Stimulated activated CD4-positive, alpha-beta T cell treated with anti-CD3 and anti-CD28 coated beads, Interleukin-4, amount 100 ng/mL, for 48 hours (primary cell): ENCODE data around the gene MAGI1.
"Not testable (repeated sequence)": the region's sequence is repeated elsewhere in the genome, so short reads cannot be mapped to it uniquely, and the experiment has no call there.

Experiments
- DNase-seq, 2 donors: peaks; one replicate each; pipeline ENCODE4 v3.0.0-alpha.2; 2020; ENCODE audit warnings: low read depth in 2 of 2

MAGI1 gene

DNA sequence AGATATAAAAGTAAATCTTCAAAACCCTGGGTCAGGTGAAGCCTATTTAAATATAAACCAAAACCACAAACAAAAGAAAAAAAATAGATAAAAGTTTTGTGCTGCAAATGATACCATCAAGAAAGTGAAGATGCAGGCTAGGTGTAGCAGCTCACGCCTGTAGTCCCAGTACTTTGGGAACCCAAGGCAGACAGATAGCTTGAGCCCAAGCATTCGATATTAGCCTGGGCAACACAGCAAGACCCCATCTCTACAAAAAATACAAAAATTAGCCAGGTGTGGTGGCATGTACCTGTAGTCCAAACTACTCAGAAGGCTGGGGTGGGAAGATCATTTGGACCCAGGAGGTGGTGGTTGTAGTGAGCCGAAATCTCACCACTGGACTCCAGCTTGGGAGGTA, 164.8 kb downstream of the MAGI1 start:
- no peak for DNase-seq

- no peak for DNase-seq
These were observed 165.7 kb downstream of the MAGI1 start for GRCh38 chr3:65873028-65873427.

- DNase-seq: no peak
These were observed 167.2 kb downstream of the MAGI1 start for GRCh38 chr3:65871305-65872141.

GRCh38 chr3:65869798-65870197, 168.9 kb downstream of the MAGI1 start:
- no peak for DNase-seq

DNA sequence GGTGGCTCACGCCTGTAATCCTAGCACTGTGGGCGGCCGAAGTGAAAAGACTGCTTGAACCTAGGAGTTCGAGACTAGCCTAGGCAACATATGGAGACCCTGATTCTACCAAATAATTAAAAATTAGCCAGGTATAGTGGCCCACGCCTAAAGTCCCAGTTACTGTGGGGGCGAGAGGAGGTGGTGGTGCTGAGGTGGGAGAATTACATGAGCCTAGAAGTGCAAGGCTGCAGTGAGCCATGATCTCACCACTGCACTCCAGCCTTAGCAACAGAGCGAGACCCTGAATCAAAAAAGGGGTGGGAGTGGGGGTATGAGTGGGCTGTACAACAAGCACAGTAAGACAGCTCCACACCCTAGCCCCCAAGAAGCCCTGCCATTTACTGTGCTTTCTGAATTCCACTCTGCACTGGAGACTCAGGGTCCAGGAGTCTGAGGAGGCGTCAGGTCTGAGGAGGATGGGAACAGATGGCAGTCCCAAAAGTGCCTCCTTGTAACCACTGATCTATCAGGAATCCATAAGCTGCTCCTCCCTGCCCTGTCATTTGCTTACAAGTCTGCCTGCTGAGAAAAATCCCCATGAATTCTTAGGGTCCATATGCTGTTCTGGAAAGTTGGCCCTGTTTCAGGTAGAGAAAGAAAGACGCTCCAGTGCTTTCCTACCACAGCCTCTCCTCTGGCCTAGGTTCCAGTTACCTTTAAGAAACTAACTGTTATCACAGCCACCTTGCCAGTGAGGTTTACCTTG, 171.1 kb downstream of the MAGI1 start:
- no peak for DNase-seq

DNA sequence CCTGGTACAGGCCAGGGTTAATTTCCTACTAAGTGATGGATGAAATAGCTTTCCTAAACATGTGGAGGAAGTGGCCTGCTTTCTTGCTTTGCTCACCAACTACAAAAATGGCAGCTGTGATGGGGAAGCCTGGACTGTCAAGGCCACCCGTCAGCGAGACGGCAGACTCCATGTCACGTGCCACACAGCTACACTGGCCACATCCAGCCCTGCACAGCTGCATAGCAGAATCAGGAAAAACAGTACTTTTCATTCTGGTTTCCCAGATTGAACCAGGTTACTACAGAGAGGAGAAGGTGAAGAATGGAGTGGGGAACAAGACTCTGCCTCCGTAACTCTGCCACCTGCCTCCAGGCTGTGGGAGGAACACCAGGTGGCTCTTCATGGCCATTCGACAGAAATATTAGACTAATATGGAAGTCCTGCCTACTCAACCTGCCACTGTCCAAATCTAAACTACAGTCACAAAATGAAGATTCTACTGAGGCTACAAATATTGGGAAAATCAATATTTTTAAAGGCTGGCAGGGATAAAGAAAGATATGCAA, 174.3 kb downstream of the MAGI1 start:
- no peak for DNase-seq

DNA sequence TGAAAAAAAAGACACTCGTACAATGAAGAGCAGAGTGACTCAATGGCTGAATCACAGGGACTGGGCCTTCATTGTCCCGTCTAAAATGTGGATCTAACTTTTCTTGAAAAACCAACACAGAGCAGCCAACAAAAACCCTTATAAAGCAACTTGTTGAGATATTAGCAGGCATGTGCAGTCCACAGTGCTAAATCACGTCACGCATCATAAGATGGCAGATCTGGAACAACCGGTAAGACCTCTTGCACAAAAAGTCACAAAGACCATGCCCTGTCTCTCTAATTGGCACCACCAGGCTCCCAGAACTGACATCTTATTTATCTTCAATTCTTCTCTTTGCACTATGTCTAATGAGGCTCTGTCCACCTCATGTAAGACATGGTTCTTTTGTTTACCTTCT, 177.0 kb downstream of the MAGI1 start:
- DNase-seq: no peak

DNA sequence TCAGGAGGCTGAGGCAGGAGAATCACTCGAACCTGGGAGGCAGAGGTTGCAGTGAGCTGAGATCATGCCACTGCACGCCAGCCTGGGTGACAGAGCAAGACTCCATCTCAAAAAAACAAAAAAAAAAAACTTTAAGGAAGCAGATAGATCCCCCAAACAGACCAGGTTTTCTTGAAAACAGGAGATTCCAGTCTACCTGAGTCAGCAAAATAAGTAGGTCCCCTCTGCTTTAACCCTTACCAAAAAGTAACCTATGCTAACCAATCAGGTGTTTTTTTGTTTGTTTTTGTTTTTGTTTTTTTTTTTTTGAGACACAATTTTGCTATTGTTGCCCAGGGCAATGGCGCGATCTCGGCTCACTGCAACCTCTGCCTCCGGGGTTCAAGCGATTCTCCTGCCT, 179.1 kb downstream of the MAGI1 start:
- not testable (repeated sequence) for DNase-seq

DNA sequence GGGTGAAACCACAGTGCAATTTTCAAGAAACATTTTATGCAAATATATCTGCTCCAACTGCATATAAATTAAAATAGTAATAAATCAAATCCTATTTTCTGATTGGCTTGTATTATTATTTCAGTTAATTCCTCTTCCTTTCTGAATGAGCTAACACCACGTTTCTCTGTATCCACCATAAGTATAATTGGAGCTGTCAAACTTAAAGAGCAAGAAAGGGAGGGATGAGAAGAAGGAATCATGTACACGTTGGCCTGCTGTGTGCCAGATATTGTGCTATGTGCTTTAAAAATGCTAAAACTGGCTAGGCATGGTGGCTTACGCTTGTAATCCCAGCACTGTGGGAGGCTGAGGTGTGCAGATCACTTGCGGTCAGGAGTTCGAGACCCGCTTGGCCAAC, 180.0 kb downstream of the MAGI1 start:
- no peak for DNase-seq

DNA sequence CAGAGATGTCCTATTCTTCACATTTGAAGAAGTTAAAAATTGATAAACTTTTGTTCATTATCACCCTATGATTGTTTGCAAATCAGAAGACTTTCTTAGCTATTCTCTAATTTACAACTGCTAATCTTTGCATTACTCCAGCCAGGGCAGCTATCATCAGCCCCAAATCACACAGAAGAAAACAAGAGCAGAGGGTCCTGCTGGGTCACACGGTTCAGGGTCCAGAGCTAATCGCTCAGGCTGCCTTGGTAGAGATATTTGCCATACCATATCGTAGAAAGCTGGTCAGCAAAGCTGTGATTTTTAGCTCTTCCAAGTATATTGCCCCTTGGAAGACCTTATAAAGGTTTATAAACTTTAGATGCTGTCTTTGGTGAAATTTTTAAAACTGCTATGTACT, 181.4 kb downstream of the MAGI1 start:
- DNase-seq: no peak

- no peak for DNase-seq
These were observed 181.8 kb downstream of the MAGI1 start for GRCh38 chr3:65856907-65857306.

GRCh38 chr3:65855370-65856100, 183.2 kb downstream of the MAGI1 start:
- no peak for DNase-seq

DNA sequence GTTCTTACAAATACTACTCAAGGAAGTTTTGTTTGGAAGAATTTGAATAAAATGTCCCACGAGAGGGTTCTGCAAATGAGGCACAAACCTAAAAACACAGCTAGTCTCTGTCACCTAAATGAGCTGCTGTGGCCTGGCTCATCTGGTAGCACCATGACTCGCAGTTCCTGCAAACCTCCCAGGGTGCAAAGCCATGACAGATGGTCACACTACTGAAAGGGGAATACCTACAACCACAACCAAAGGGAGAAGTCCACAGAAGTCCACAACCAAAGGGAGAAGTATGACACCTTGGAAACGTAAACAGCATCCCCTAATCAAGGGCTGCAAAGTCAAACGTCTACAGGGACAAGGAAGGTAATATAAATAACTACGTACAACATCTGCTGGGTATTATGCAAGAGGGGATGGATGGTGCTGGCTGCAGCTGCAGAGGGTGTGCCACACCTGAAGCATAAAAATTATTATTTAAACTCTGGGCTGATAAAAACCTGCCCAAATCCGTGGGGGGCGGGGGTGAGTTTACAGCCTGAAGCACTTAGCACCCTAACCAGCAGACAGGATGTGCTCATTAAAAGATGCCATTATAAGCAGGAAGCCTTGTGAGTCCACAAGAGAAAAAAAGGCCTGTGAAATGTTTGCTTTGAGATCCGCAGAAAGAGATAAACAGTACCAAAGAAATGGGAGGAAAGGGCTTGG, 184.0 kb downstream of the MAGI1 start:
- no peak for DNase-seq

- DNase-seq: no peak
These were observed 186.9 kb downstream of the MAGI1 start for GRCh38 chr3:65851827-65852226.

GRCh38 chr3:65850261-65850660, 188.5 kb downstream of the MAGI1 start:
- DNase-seq: no peak

- no peak for DNase-seq
These were observed 190.7 kb downstream of the MAGI1 start for GRCh38 chr3:65848024-65848423.

DNA sequence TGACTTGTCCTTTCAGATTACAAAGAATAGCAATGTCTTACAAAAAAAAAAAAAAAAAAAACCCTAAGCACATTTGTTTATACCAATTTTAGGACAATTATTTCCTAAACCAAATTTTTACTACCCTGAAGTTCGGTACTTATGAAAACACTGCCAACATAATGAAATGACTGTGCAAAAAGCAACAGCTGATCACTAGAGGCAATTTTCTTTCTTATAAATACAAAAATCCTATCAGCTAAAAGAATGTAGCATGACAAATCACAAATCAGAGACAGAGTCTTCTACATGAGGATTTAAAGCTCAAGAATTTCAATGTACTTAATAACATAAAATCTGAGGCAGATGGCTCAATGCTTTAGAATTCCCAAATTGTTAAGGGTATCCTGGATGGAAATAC, 191.8 kb downstream of the MAGI1 start:
- no peak for DNase-seq

DNA sequence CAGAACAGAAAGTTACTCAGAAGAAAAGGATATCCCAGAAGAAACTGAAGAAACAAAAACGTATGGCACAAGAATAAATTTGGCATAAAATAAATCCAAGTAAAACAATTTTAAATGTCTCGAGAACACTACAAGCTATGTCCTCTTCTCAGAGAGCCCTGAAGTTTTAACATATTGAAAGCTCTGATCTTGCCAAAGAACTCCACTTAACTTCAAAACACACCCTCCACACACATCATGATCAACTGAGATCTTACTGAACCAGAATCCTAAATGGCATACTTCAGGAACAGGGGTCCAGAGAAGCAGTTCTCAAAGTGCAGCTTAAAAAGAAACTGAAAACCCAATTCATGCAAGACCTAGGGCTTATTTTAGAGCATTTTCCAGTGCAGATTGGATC, 194.3 kb downstream of the MAGI1 start:
- no peak for DNase-seq

- DNase-seq: no peak
These were observed 195.0 kb downstream of the MAGI1 start for GRCh38 chr3:65843732-65844131.

- DNase-seq: no peak
These were observed 201.1 kb downstream of the MAGI1 start for GRCh38 chr3:65837604-65838003.

DNA sequence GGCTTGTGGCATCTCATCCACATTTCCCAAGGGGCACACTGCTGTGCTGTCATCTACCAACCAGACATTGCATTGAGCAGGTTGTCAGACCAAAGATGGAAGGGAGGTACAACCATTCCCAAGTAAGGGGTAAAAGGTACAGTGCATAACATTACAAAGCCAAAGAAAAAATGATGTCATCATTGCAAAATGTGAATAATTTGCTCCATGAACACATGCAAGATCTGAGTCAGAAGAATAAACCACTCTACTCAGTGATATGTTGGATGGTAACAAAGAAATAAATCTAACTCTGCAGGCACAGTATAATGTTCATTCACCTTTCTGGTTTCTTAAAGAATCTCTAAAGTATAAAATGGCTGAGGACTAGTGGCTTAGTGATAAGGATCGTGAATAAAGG, 202.7 kb downstream of the MAGI1 start:
- no peak for DNase-seq
